Suprapubic skin (tissue), 3 donors: ENCODE data around the gene PCBP4.

Experiments used
- POLR2A ChIP-seq, 2 donors: fragments of 450-650 bp; IDR thresholded peaks; one replicate each; pipeline ENCODE4 v1.6.1; 2017; ENCODE audit warnings: antibody characterized with exemption in 2 of 2, mild to moderate bottlenecking in 2 of 2, moderate library complexity in 2 of 2
- TF ChIP-seq, protein P1 (sequence below), 2 donors: fragments of 200-600 bp in 1 of 2; fragments of 450-650 bp in 1 of 2; sonication (generic) in 1 of 2; IDR thresholded peaks; one replicate each; pipeline ENCODE4 v1.5.1; 2016 to 2019; ENCODE audit warnings: antibody characterized with exemption in 2 of 2, mild to moderate bottlenecking in 1 of 2, moderate library complexity in 1 of 2

DNA sequence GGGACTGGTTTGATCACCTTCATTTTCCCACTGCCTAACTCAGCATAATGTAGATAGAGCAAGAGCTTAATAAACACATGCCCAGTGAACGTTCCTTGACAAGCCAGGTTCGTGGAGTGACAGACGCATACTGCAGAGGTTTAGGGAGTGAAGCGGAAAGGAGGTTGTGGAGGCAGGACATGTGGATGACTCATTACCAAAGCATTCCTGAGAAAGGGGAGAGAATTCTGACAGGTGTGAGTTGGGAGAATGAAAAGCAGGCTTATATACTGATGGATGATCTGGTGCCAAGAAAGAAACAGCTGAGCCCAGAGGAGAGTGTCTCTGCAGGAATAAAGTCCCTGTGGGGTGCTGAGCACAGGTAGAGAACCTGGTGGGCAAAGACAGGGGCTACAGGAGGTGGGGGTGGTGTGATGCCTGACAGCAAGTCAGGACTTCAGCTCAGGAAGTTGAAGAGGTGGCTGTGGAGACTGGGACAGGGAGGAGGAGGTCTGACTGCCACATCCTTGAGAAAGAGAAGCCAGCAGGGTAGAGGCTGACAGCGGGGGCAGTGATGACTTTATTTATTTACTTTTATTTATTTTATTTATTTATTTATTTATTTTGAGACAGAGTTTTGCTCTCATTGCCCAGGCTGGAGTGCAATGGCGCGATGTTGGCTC, 30.8 kb upstream of the PCBP4 start:
- TF ChIP-seq, protein P1, sequence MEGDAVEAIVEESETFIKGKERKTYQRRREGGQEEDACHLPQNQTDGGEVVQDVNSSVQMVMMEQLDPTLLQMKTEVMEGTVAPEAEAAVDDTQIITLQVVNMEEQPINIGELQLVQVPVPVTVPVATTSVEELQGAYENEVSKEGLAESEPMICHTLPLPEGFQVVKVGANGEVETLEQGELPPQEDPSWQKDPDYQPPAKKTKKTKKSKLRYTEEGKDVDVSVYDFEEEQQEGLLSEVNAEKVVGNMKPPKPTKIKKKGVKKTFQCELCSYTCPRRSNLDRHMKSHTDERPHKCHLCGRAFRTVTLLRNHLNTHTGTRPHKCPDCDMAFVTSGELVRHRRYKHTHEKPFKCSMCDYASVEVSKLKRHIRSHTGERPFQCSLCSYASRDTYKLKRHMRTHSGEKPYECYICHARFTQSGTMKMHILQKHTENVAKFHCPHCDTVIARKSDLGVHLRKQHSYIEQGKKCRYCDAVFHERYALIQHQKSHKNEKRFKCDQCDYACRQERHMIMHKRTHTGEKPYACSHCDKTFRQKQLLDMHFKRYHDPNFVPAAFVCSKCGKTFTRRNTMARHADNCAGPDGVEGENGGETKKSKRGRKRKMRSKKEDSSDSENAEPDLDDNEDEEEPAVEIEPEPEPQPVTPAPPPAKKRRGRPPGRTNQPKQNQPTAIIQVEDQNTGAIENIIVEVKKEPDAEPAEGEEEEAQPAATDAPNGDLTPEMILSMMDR (IDR thresholded peaks at IDR 0.05) = no peak
- TF ChIP-seq POLR2A (IDR thresholded peaks at IDR 0.05) = no peak
